ENCODE results near the gene ABHD16A. TPM values are rescaled to one million over a fixed set of nuclear protein-coding genes. Genes with fewer than 3 reads are reported as not detected.

The ABHD16A gene
- total and polyA plus RNA-seq, 10 of the 15 experiments (the other 5 are each of a cell fraction or from before 2014, with no cell fraction given) = 7.5 to 43.0 (median 32.9) TPM

GRCh38 chr6:31721351-31722020 is 18.4 kb upstream of the ABHD16A start, which contains the start of gene LY6G6C:
LY6G6C (minus strand) TSS chr6:31721746; CDS start chr6:31721679, 67 bp downstream.
- BruUV-seq (replicated peaks) = no TSS peak
- Histone ChIP-seq H3K79me2 (ENCODE audit: control insufficient read depth, insufficient read depth, low read length) (no peaks in the 10 kb centered on the region), H3K27me3 (replicated peaks in 1 of 2; ENCODE audit: control insufficient read depth in 2 of 2, insufficient read depth in 2 of 2, low read length in 1 of 2) (no peaks in the 10 kb centered on the region; a peak in 1 of 4 replicates), H3K4me1 (ENCODE audit: control insufficient read depth, insufficient read depth, low read length) (no peaks in the 10 kb centered on the region), H3K4me3 (no peak within 1 kb of the TSS), H2AFZ (ENCODE audit: control insufficient read depth, low read depth, low read length) (no peak within 1 kb of the TSS), H3K4me2 (ENCODE audit: control insufficient read depth, insufficient read depth) (no peak within 1 kb of the TSS), H3K27ac (ENCODE audit: control insufficient read depth, insufficient read depth) (no peak within 1 kb of the TSS), H3K36me3 (ENCODE audit: control insufficient read depth in 2 of 2, insufficient read depth in 2 of 2, low read length in 1 of 2) (no peaks in the 10 kb centered on the region), H3K9me3 (replicated peaks; ENCODE audit: control insufficient read depth, insufficient read depth, low read length) (no peaks in the 10 kb centered on the region), H3K9ac (ENCODE audit: control insufficient read depth, insufficient read depth, low read length) (no peak within 1 kb of the TSS), H4K20me1 (ENCODE audit: control insufficient read depth, insufficient read depth) (no peaks in the 10 kb centered on the region)
- TF ChIP-seq POLR2AphosphoS5 (IDR thresholded peaks at IDR 0.05; ENCODE audit: low read length) (no peak), DPF2 (IDR thresholded peaks at IDR 0.05) (no peak), ZBTB11 (CRISPR knock-in tag; IDR thresholded peaks at IDR 0.05) (no peak), POLR2AphosphoS2 (IDR thresholded peaks at IDR 0.05; ENCODE audit: low read depth, low read length) (no peak), IKZF1 (conservative IDR thresholded peaks at IDR 0.05) (no peak), CREB1 (IDR thresholded peaks at IDR 0.05; ENCODE audit: low read depth) (no peak)
- TF ChIP-seq, protein P1, sequence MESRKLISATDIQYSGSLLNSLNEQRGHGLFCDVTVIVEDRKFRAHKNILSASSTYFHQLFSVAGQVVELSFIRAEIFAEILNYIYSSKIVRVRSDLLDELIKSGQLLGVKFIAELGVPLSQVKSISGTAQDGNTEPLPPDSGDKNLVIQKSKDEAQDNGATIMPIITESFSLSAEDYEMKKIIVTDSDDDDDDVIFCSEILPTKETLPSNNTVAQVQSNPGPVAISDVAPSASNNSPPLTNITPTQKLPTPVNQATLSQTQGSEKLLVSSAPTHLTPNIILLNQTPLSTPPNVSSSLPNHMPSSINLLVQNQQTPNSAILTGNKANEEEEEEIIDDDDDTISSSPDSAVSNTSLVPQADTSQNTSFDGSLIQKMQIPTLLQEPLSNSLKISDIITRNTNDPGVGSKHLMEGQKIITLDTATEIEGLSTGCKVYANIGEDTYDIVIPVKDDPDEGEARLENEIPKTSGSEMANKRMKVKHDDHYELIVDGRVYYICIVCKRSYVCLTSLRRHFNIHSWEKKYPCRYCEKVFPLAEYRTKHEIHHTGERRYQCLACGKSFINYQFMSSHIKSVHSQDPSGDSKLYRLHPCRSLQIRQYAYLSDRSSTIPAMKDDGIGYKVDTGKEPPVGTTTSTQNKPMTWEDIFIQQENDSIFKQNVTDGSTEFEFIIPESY (IDR thresholded peaks at IDR 0.05) = no peak
- CTCF ChIA-PET = interaction anchor here (1.7 kb wide), 1 partner anchor 40 kb away, joined by 6 read pairs; no protein-coding TSS in a partner anchor
- SMC1A ChIA-PET (ENCODE audit: uncharacterized antibody, unreplicated experiment) = no interaction called here
- FAIRE-seq (no peak), ATAC-seq (no peak), DNase-seq (ENCODE audit: low read depth, low spot score) (no peak)
- intact Hi-C loops (cut with micrococcal nuclease; ENCODE audit: unreplicated experiment) = no loop called here
- POLR2A ChIA-PET = interaction anchor here (1.3 kb wide), 1 partner anchor 9 kb away, joined by 3 read pairs; no protein-coding TSS in a partner anchor
- in situ Hi-C loops (cut with MboI) = no loop called here
- WGBS (ENCODE audit: insufficient coverage, insufficient replicate concordance, low lambda C conversion rate, missing lambda C conversion rate) = 25% methylated on average over 4 of the region's 4 CpGs
- RAD21 ChIA-PET (ENCODE audit: unreplicated experiment) = interaction anchor here (1.2 kb wide), 1 partner anchor 36 kb away, joined by 3 read pairs; no protein-coding TSS in a partner anchor
